Measurements from ENCODE around the gene MAGI2. TPM values are rescaled to one million over a fixed set of nuclear protein-coding genes. Genes with fewer than 3 reads are reported as not detected.

The MAGI2 gene
- total and polyA plus RNA-seq, 9 donors: 7.1 to 20.4 (median 18.7) TPM

- H3K36me3 ChIP-seq: no peaks in the 10 kb centered on the region
- H3K27me3 ChIP-seq: no peaks in the 10 kb centered on the region
- H3K9me3 ChIP-seq: no peaks in the 10 kb centered on the region
- no peak overlapping the region for H3K27ac ChIP-seq
- TF ChIP-seq CTCF (IDR thresholded peaks at IDR 0.05): no peak
- TF ChIP-seq EP300 (IDR thresholded peaks at IDR 0.05): no peak
- intact Hi-C loops (cut with DNase I): no loop called here
- 73 to 88% (median 76%) methylated on average over 4 of the region's 4 CpGs for WGBS, 3 donors
- H3K4me1 ChIP-seq (ENCODE audit: insufficient read depth): no peaks in the 10 kb centered on the region
- no peak overlapping the region for H3K4me3 ChIP-seq
- DNase-seq: no peak
These were observed 1064.4 kb downstream of the MAGI2 start for GRCh38 chr7:78389022-78389421.

- no peak for TF ChIP-seq EP300 (IDR thresholded peaks at IDR 0.05)
- TF ChIP-seq POLR2A (IDR thresholded peaks at IDR 0.05): no peak
- no peak for TF ChIP-seq CTCF (IDR thresholded peaks at IDR 0.05)
- H3K36me3 ChIP-seq: no peaks in the 10 kb centered on the region
- no peak overlapping the region for H3K27ac ChIP-seq
- H3K4me3 ChIP-seq: no peak overlapping the region
- intact Hi-C loops (cut with DNase I): no loop called here
- DNase-seq: no peak
- no peaks in the 10 kb centered on the region for H3K27me3 ChIP-seq
- WGBS, 3 donors: 91 to 95% (median 93%) methylated on average over 2 of the region's 2 CpGs
- H3K4me1 ChIP-seq (ENCODE audit: insufficient read depth): no peaks in the 10 kb centered on the region
- no peaks in the 10 kb centered on the region for H3K9me3 ChIP-seq
These were observed 1066.9 kb downstream of the MAGI2 start for GRCh38 chr7:78386520-78386919.

GRCh38 chr7:78383096-78383880 lies 1070.2 kb downstream of the MAGI2 start:
- Histone ChIP-seq H3K4me3 (no peak overlapping the region), H3K9me3 (no peaks in the 10 kb centered on the region), H3K27me3 (no peaks in the 10 kb centered on the region), H3K4me1 (ENCODE audit: insufficient read depth) (no peaks in the 10 kb centered on the region), H3K36me3 (no peaks in the 10 kb centered on the region), H3K27ac (no peak overlapping the region)
- intact Hi-C loops (cut with DNase I): no loop called here
- DNase-seq: no peak
- WGBS, 3 donors: 83 to 95% (median 91%) methylated on average over 4 of the region's 4 CpGs
- TF ChIP-seq EP300 (IDR thresholded peaks at IDR 0.05): no peak
- no peak for TF ChIP-seq POLR2A (IDR thresholded peaks at IDR 0.05)
- no peak for TF ChIP-seq CTCF (IDR thresholded peaks at IDR 0.05)

GRCh38 chr7:78379148-78379547 lies 1074.3 kb downstream of the MAGI2 start:
- intact Hi-C loops (cut with DNase I): no loop called here
- DNase-seq: no peak
- H3K4me3 ChIP-seq: no peak overlapping the region
- WGBS, 3 donors: 82 to 88% (median 85%) methylated on average over 1 of the region's 1 CpG
- no peaks in the 10 kb centered on the region for H3K36me3 ChIP-seq
- no peaks in the 10 kb centered on the region for H3K27me3 ChIP-seq
- H3K9me3 ChIP-seq: no peaks in the 10 kb centered on the region
- TF ChIP-seq CTCF (IDR thresholded peaks at IDR 0.05): no peak
- TF ChIP-seq EP300 (IDR thresholded peaks at IDR 0.05): no peak
- TF ChIP-seq POLR2A (IDR thresholded peaks at IDR 0.05): no peak
- H3K4me1 ChIP-seq (ENCODE audit: insufficient read depth): no peaks in the 10 kb centered on the region
- H3K27ac ChIP-seq: no peak overlapping the region

Data from ovary (tissue), 9 donors.